GM19395 (cell line): ENCODE data around the gene WDR70.
"Not testable (repeated sequence)": the region's sequence is repeated elsewhere in the genome, so short reads cannot be mapped to it uniquely, and the experiment has no call there.

Experiments
- ATAC-seq: cut with Tn5 transposase; IDR thresholded peaks from one replicate; pipeline ENCODE4 v1.9.1; 2021; ENCODE audit warnings: mild to moderate bottlenecking, moderate library complexity; ENCODE audit not compliant: unreplicated experiment

The WDR70 gene

DNA sequence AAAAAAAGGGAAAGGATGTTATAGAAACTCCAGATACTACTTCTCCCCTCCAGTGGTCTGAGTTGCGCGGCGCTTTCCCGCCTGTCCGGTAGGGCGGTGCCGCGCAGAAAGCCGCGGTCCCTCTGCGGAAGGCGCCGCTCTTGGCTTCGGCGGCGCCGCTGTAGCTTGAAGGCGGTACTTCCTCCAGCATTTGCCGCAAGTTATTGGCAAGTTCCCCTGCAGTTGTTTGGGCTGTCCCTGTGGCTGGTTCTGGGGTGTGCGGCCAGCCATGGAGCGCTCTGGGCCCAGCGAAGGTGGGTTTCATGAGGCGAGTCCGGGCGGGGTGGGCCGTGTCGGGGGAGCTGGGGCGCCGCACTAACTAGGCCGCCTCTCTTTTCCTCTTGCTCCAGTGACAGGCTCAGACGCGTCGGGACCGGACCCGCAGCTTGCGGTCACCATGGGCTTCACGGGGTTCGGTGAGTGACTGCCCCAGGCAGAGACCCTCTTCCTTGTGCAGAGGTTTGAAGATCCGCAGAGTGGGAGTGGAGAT lies at the start of gene WDR70:
TSS of gene WDR70 (plus strand) at position 219 of the 529 bp plus-strand sequence. CDS start at position 269, 50 bp downstream.
- peak; percentile 99 for ATAC-seq

DNA sequence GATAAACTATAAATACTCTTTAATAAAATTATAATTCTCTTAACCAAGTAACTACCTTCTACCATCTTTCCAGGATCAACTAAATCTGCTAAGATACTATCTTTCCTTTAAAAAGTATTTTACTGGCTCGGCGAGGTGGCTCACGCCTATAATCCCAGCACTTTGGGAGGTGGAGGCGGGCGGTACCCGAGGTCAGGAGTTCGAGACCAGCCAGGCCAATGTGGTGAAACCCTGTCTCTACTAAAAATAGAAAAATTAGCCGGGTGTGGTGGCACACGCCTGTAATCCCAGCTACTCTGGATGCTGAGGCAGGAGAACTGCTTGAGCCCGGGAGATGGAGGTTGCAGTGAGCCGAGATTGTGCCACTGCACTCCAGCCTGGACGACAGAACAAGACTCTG lies 44.4 kb upstream of the WDR70 start:
- ATAC-seq: not testable (repeated sequence)

- not testable (repeated sequence) for ATAC-seq
Observed at GRCh38 chr5:37342741-37343140, 36.4 kb upstream of the WDR70 start.

GRCh38 chr5:37355161-37355560 lies 24.0 kb upstream of the WDR70 start:
- no peak for ATAC-seq

DNA sequence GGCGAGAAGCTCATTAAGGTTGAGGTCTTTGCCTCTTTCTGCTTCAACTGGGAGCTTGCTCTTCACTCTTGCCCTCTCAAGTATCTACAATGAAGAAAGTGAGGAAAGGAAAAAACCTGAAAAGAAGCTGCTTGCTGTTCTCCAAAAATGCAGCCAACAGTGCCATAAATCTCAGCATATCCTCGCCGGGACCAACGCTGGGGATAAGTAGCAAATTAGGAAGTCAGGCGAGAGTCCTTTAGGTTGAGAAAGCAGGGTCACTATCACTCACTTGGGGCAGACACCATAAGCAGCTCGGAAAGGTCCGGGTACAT lies 8.6 kb upstream of the WDR70 start:
- peak; percentile 57 for ATAC-seq

- peak; percentile 94 for ATAC-seq
Observed at GRCh38 chr5:37370864-37371726, 8.0 kb upstream of the WDR70 start, which contains the start of gene NUP155. Gene NUP155, minus strand, starts transcription at chr5:37371106. Its CDS starts 129 bp downstream, at chr5:37370977.

DNA sequence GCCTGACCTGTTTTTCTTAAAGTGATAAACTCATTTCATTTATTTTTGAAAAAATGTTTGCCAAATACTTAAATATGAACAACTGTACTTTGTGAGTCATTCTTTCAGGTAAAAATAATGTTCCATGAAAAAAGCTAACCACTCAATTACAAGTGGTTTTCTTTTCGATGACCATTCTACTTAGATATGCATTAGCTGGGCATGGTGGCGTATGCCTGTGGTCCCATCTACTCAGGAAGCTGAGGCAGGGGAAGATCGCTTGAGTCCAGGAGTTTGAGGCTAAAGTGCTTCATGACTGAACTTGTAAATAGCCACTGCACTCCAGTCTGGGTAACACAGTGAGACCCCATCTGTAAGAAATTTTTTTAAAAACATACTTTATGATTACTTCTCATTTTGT lies 4.0 kb upstream of the WDR70 start:
- no peak for ATAC-seq

GRCh38 chr5:37378066-37378465 lies 1.1 kb upstream of the WDR70 start:
- not testable (repeated sequence) for ATAC-seq

DNA sequence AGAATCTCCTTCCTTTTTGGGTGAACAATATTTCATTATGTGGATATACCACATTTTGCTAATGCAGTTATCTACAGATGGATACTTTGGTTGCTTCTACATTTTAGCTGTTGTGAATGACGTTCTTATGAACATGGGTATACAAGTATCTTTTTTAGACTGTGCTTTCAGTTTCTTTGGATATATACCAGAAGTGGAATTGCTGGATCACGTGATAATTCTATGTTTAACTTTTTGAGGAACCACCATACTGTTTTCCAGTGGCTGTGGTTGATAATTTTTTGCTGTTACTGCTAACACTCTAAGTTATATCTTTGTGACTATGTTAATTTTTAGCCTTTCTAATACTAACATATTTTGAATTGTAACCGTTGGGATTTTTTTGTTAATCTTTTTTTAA lies 12.5 kb downstream of the WDR70 start:
- ATAC-seq: no peak

DNA sequence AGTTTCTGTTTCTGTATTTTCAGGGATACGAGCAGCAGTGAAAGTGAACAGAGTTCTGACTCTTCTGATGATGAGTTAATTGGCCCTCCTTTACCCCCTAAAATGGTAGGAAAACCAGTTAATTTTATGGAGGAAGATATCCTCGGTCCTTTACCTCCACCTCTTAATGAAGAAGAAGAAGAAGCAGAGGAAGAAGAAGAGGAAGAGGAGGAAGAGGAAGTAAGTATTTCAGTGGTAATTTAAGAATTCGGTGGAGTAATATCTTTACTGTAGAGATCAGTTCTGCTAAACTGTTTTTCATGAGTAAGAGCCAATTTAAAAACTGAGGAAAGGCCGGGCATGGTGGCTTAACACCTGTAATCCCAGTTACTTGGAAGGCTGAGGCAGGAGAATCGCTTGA lies 17.2 kb downstream of the WDR70 start:
- ATAC-seq: no peak

DNA sequence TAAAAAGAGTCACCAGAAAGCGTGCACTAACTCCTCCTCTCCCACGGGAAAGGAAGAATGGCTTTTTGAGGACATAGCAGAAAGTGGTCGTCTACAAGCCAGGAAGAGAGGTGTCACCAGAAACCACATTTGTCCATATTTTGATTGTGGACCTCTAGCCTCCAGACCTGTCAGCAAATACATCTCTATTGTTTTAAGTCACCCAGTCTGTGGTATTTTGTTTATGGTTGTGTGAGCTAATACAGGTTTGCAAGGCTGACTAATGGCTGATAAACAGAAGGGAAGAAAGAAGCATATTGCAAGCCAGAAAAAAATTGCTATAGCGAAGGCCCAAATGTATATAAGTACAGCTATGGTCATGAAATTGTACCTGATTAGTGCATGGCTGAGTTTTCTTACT lies 21.4 kb downstream of the WDR70 start:
- ATAC-seq: no peak

DNA sequence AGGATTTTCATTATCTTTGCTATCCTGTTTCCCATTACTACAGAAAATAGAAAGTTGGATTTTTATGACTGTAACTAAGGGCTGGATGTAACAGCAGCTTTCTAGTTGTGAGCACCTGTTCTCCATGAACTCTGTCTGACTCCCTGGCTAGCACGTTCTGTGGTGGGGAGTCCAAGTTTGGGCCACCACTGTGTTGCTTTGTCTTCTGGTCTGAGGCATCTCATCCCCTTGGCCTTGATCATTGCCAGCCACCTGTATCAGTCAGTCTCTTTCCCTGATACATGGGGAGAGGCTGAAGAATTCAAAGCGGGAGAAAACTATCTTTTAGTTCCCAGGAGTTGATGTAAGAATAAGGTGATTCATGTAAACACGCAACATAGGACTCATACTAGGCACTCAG lies 33.4 kb downstream of the WDR70 start:
- no peak for ATAC-seq

DNA sequence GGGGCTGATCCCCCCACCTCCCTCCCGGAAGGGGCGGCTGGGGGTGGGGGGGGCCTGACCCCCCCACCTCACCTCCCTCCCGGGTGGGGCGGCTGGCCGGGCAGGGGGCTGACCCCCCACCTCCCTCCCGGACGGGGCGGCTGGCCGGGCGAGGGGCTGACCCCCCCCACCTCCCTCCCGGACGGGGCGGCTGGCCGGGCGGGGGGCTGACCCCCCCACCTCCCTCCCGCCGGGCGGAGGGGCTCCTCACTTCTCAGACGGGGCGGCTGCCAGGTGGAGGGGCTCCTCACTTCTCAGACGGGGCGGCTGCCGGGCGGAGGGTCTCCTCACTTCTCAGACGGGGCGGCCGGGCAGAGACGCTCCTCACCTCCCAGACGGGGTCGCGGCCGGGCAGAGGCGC lies 36.3 kb downstream of the WDR70 start:
- not testable (repeated sequence) for ATAC-seq

DNA sequence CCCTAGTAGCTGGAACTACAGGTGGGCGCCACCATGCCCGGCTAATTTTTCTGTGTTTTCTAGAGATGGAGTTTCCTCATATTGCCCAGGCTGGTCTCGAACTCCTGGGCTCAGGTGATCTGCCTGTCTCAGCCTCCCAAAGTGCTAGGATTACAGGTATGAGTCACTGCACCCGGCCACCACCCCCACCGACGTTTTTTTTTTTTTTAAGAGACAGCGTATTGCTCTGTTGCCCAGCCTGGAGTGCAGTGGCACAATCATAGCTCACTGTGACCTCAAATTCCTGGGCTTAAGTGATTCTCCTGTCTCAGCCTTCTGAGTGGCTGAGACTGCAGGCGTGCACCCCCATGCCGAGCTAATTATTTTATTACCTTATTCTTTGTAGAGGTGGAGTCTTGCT lies 38.2 kb downstream of the WDR70 start:
- no peak for ATAC-seq

DNA sequence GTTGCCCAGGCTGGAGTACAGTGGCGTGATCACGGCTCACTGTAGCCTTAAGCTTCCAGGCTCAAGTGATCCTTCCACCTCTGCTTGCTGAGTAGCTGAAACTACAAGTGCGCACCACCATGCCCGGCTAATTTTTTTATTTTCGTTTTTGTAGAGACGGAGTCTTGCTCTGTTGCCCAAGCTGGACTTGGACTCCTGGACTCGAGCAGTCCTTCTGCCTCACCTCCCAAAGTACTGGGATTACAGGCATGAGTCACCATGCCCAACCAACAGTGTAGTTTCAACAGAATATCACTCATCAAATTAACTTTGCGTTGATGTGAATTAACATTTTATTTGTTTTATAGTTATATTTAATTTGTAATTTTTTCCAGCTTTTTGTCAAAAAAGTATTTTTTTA lies 45.3 kb downstream of the WDR70 start:
- ATAC-seq: no peak

GRCh38 chr5:37428044-37428443 lies 48.9 kb downstream of the WDR70 start:
- ATAC-seq: no peak

GRCh38 chr5:37435261-37435660 lies 56.1 kb downstream of the WDR70 start:
- no peak for ATAC-seq

GRCh38 chr5:37436146-37436934 lies 57.2 kb downstream of the WDR70 start:
- peak; percentile 80 for ATAC-seq

- no peak for ATAC-seq
Observed at GRCh38 chr5:37437711-37438110, 58.6 kb downstream of the WDR70 start.

- not testable (repeated sequence) for ATAC-seq
Observed at GRCh38 chr5:37445783-37446182, 66.7 kb downstream of the WDR70 start.

- no peak for ATAC-seq
Observed at GRCh38 chr5:37448941-37449340, 69.8 kb downstream of the WDR70 start.

GRCh38 chr5:37451991-37452390 lies 72.9 kb downstream of the WDR70 start:
- ATAC-seq: not testable (repeated sequence)
